ENCODE data around the gene DTL.
A peak's percentile ranks its signal among the peaks of the same experiment; 100 is the strongest.

The DTL gene

GRCh38 chr1:212072047-212072446 lies 36.5 kb downstream of the DTL start:
- H3K4me3 ChIP-seq (ENCODE audit: control insufficient read depth, low read depth, low read length), result no peak overlapping the region
- no peak for DNase-seq (ENCODE audit: low read depth)
- no peak for TF ChIP-seq CTCF (conservative IDR thresholded peaks at IDR 0.05; ENCODE audit: control insufficient read depth, insufficient read depth, low read depth, low read length)

GRCh38 chr1:212073490-212073889 lies 37.9 kb downstream of the DTL start:
- DNase-seq (ENCODE audit: low read depth), result peak; percentile 15
- TF ChIP-seq CTCF (conservative IDR thresholded peaks at IDR 0.05; ENCODE audit: control insufficient read depth, insufficient read depth, low read depth, low read length), result no peak

GRCh38 chr1:212074313-212074712 lies 38.8 kb downstream of the DTL start:
- DNase-seq (ENCODE audit: low read depth), result no peak
- no peak overlapping the region for H3K4me3 ChIP-seq (ENCODE audit: control insufficient read depth, low read depth, low read length)
- no peak for TF ChIP-seq CTCF (conservative IDR thresholded peaks at IDR 0.05; ENCODE audit: control insufficient read depth, insufficient read depth, low read depth, low read length)

More at GRCh38 chr1:212073490-212073889, 37.9 kb downstream of the DTL start:
- no peak overlapping the region for H3K4me3 ChIP-seq (ENCODE audit: control insufficient read depth, low read depth, low read length)

- H3K4me3 ChIP-seq (ENCODE audit: control insufficient read depth, low read depth, low read length), result no peak overlapping the region
- TF ChIP-seq CTCF (conservative IDR thresholded peaks at IDR 0.05; ENCODE audit: control insufficient read depth, insufficient read depth, low read depth, low read length), result no peak
- DNase-seq (ENCODE audit: low read depth), result no peak
These were observed 39.3 kb downstream of the DTL start for GRCh38 chr1:212074856-212075255.

GRCh38 chr1:212077028-212077427 lies 41.5 kb downstream of the DTL start:
- DNase-seq (ENCODE audit: low read depth), result no peak
- TF ChIP-seq CTCF (conservative IDR thresholded peaks at IDR 0.05; ENCODE audit: control insufficient read depth, insufficient read depth, low read depth, low read length), result no peak
- no peak overlapping the region for H3K4me3 ChIP-seq (ENCODE audit: control insufficient read depth, low read depth, low read length)

GRCh38 chr1:212078826-212079225 lies 43.3 kb downstream of the DTL start:
- no peak overlapping the region for H3K4me3 ChIP-seq (ENCODE audit: control insufficient read depth, low read depth, low read length)
- no peak for DNase-seq (ENCODE audit: low read depth)
- no peak for TF ChIP-seq CTCF (conservative IDR thresholded peaks at IDR 0.05; ENCODE audit: control insufficient read depth, insufficient read depth, low read depth, low read length)

GRCh38 chr1:212082765-212083406 lies 47.3 kb downstream of the DTL start:
- no peak for TF ChIP-seq CTCF (conservative IDR thresholded peaks at IDR 0.05; ENCODE audit: control insufficient read depth, insufficient read depth, low read depth, low read length)
- DNase-seq (ENCODE audit: low read depth), result no peak
- no peak overlapping the region for H3K4me3 ChIP-seq (ENCODE audit: control insufficient read depth, low read depth, low read length)
